Keratinocyte (primary cell): ENCODE results near the gene OR7D2. TPM values are rescaled to one million over a fixed set of nuclear protein-coding genes. Genes with fewer than 3 reads are reported as not detected.

ENCODE experiments used
- DNase-seq: peaks from one replicate; pipeline ENCODE4 v3.0.0-alpha.2; 2011; ENCODE audit warnings: low read depth, missing footprints, low spot score
- FAIRE-seq: peaks from 2 replicates; lab custom pipeline; 2011; peaks lifted over from hg19 to GRCh38; lab: Jason Lieb, UNC
- H2AFZ ChIP-seq: 2 replicates; pipeline ENCODE4 v1.6.0; 2012; ENCODE audit warnings: low read length, control low read depth, inconsistent platforms; ENCODE audit not compliant: control insufficient read depth
- H3K27ac ChIP-seq: 2 replicates; pipeline ENCODE4 v1.5.1; 2011; ENCODE audit warnings: low read length; ENCODE audit not compliant: control insufficient read depth, insufficient read depth
- H3K27me3 ChIP-seq: 3 replicates; pipeline ENCODE4 v1.6.0; 2011; ENCODE audit warnings: low read length; ENCODE audit not compliant: control insufficient read depth, insufficient read depth; ENCODE audit errors: extremely low read depth
- H3K36me3 ChIP-seq, 2 experiments: 2 replicates in 1 of 2; 3 replicates in 1 of 2; pipeline ENCODE4 v1.5.1; 2011; ENCODE audit warnings: low read length in 2 of 2, mild to moderate bottlenecking in 1 of 2; ENCODE audit not compliant: control insufficient read depth in 2 of 2, insufficient read depth in 2 of 2; ENCODE audit errors: extremely low read depth in 1 of 2
- H3K4me1 ChIP-seq: 3 replicates; pipeline ENCODE4 v1.5.1; 2011; ENCODE audit warnings: low read length; ENCODE audit not compliant: control insufficient read depth, insufficient read depth; ENCODE audit errors: extremely low read depth
- H3K4me2 ChIP-seq: 3 replicates; pipeline ENCODE4 v1.6.0; 2011; ENCODE audit warnings: low read depth, low read length; ENCODE audit not compliant: control insufficient read depth, insufficient read depth; ENCODE audit errors: extremely low read depth
- H3K4me3 ChIP-seq, 3 experiments: fragments of 200-600 bp in 1 of 3; sonication (generic) in 1 of 3; 2 replicates in 2 of 3; 3 replicates in 1 of 3; pipeline ENCODE4 v1.5.1; 2011 to 2016; ENCODE audit warnings: low read length in 3 of 3, mild to moderate bottlenecking in 3 of 3, control low read depth in 2 of 3, inconsistent platforms in 1 of 3, low read depth in 1 of 3, mixed read lengths in 1 of 3, mixed run types in 1 of 3, moderate library complexity in 1 of 3; ENCODE audit not compliant: control insufficient read depth in 2 of 3, insufficient read depth in 2 of 3; ENCODE audit errors: extremely low read depth in 1 of 3
- H3K79me2 ChIP-seq: 2 replicates; pipeline ENCODE4 v1.6.0; 2012; ENCODE audit warnings: low read length; ENCODE audit not compliant: control insufficient read depth, insufficient read depth
- H3K9ac ChIP-seq: 3 replicates; pipeline ENCODE4 v1.6.0; 2011; ENCODE audit warnings: low read length; ENCODE audit not compliant: control insufficient read depth, insufficient read depth; ENCODE audit errors: extremely low read depth
- H3K9me1 ChIP-seq: 3 replicates; pipeline ENCODE4 v1.6.0; 2011; ENCODE audit warnings: low read length; ENCODE audit not compliant: control insufficient read depth, insufficient read depth; ENCODE audit errors: extremely low read depth
- H3K9me3 ChIP-seq: 2 replicates; pipeline ENCODE4 v1.5.1; 2012; ENCODE audit warnings: low read depth, low read length; ENCODE audit not compliant: control insufficient read depth
- H4K20me1 ChIP-seq: 3 replicates; pipeline ENCODE4 v1.6.0; 2011; ENCODE audit warnings: low read length; ENCODE audit not compliant: control insufficient read depth, insufficient read depth; ENCODE audit errors: extremely low read depth
- CTCF ChIP-seq, 3 experiments: IDR thresholded peaks in 1 of 3; conservative IDR thresholded peaks in 1 of 3; optimal IDR thresholded peaks in 1 of 3; 2 replicates in 2 of 3; 3 replicates in 1 of 3; pipeline versions ENCODE3 to v1.5.1; 2011; ENCODE audit warnings: low read length in 3 of 3, mild to moderate bottlenecking in 3 of 3, moderate library complexity in 2 of 3, control low read depth in 1 of 3, inconsistent platforms in 1 of 3; ENCODE audit not compliant: insufficient read depth in 2 of 3; ENCODE audit errors: extremely low read depth in 1 of 3
- EZH2 ChIP-seq: IDR thresholded peaks from one replicate; pipeline ENCODE4 v1.6.1; 2012; ENCODE audit warnings: inconsistent platforms, mild to moderate bottlenecking, low read length, moderate library complexity
- dilution Hi-C: fragments of 300-500 bp; cut with MboI; formaldehyde crosslinking; loops from one replicate; pipeline ENCODE4 v1.7.0; 2020; ENCODE audit warnings: low sequenced_read_pairs; ENCODE audit not compliant: extremely low pct_ligation_motif_present
- polyA plus RNA-seq, 5 experiments: library from polyadenylated mRNA; depleted of rRNA in 3 of 5; stranded (reverse) in 3 of 5; stranded (forward) in 1 of 5; unstranded in 1 of 5; fragments of >200 nt; gene quantifications; 1 replicate in 1 of 5; 2 replicates in 3 of 5; 3 replicates in 1 of 5; pipeline versions ENCODE4 v1.2.1 to v1.2.3, GENCODE V29; 2011 to 2012; ENCODE audit warnings: missing spikeins in 2 of 5, low read depth in 1 of 5, low replicate concordance in 1 of 5

Gene OR7D2
- polyA plus RNA-seq, 1 donor (not counting 4 experiments of a cell fraction or from before 2014, with no cell fraction given), result 0.03 TPM

DNA sequence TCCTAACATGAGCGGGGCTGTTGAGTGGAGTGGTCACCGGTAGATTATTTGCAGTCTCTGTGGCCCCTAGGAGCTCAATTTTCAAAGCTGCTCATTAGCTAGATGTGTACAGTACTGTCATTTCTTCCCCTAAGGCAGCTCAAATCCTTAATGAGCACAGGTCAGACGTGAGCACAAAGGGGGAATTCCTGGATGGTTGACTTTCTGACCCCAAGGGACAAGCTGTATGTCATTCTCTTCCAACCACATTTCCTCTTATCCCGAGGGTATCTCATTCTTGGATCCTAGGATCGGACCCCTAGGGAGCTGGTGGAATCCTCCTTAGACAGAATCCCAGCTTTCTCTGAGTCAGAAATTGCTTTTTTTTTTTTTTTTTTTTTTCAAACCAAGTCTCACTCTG, 46.4 kb upstream of the OR7D2 start:
- dilution Hi-C loops, result no loop called here
- Histone ChIP-seq H3K79me2 (no peaks in the 10 kb centered on the region), H3K4me2 (no peak overlapping the region), H3K9me3 (no peaks in the 10 kb centered on the region), H3K4me1 (peaks cover 4% of the 10 kb centered on the region), H3K27ac (no peak overlapping the region), H3K9ac (no peak overlapping the region), H3K9me1 (no peaks in the 10 kb centered on the region), H4K20me1 (no peaks in the 10 kb centered on the region), H2AFZ (no peak overlapping the region), H3K36me3 (no peaks in the 10 kb centered on the region), H3K27me3 (no peaks in the 10 kb centered on the region), H3K4me3 (no peak overlapping the region)
- FAIRE-seq, result no peak
- TF ChIP-seq EZH2 (no peak), CTCF (optimal IDR thresholded peaks at IDR 0.05 in 1 of 3, IDR thresholded peaks at IDR 0.05 in 1 of 3, conservative IDR thresholded peaks at IDR 0.05 in 1 of 3; ENCODE audit: extremely low read depth in 1 of 3, insufficient read depth in 2 of 3, low read length in 3 of 3) (no peak)
- DNase-seq, result no peak

GRCh38 chr19:9139609-9140158, 39.1 kb upstream of the OR7D2 start:
- TF ChIP-seq CTCF (optimal IDR thresholded peaks at IDR 0.05 in 1 of 3, IDR thresholded peaks at IDR 0.05 in 1 of 3, conservative IDR thresholded peaks at IDR 0.05 in 1 of 3; ENCODE audit: extremely low read depth in 1 of 3, insufficient read depth in 2 of 3, low read length in 3 of 3) (no peak), EZH2 (no peak)
- Histone ChIP-seq H3K9me1 (no peaks in the 10 kb centered on the region), H3K27ac (peak overlapping the region; percentile 86), H4K20me1 (no peaks in the 10 kb centered on the region), H3K36me3 (peaks cover 0 to 8% of the 10 kb centered on the region in 2 experiments), H3K79me2 (peaks cover 45% of the 10 kb centered on the region), H3K4me3 (peak overlapping the region; percentile 78 to 87 (median 82)), H3K27me3 (no peaks in the 10 kb centered on the region), H2AFZ (peak overlapping the region; percentile 100), H3K9ac (peak overlapping the region; percentile 94), H3K9me3 (peaks cover under 1% of the 10 kb centered on the region), H3K4me1 (peaks cover 5% of the 10 kb centered on the region), H3K4me2 (peak overlapping the region; percentile 99)
- dilution Hi-C loops, result no loop called here
- FAIRE-seq (no peak), DNase-seq (no peak)
